ENCODE results near the gene CBX5. TPM values are rescaled to one million over a fixed set of nuclear protein-coding genes. Genes with fewer than 3 reads are reported as not detected.

The CBX5 gene
- total and polyA plus RNA-seq, 9 of the 15 experiments (the other 6 are each of a cell fraction or from before 2014, with no cell fraction given), result 32.6 to 102 (median 59.2) TPM

- TF ChIP-seq CBX8 (IDR thresholded peaks at IDR 0.05; ENCODE audit: borderline replicate concordance, extremely low read depth, low read depth, low read length, poor library complexity, severe bottlenecking) (no peak), MCM5 (IDR thresholded peaks at IDR 0.05; ENCODE audit: low read depth) (no peak), THRA (IDR thresholded peaks at IDR 0.05) (no peak), ESRRA (IDR thresholded peaks at IDR 0.05; ENCODE audit: borderline replicate concordance, low read depth) (no peak), EP400 (IDR thresholded peaks at IDR 0.05) (peak; percentile 40), NFXL1 (CRISPR knock-in tag; IDR thresholded peaks at IDR 0.05) (no peak), HNRNPH1 (optimal IDR thresholded peaks at IDR 0.05; ENCODE audit: low read depth, low read length) (no peak), ETV6 (IDR thresholded peaks at IDR 0.05; ENCODE audit: borderline replicate concordance in 1 of 2, low read depth in 2 of 2, low read length in 1 of 2) (no peak), ETV6 (CRISPR knock-in tag; IDR thresholded peaks at IDR 0.05; ENCODE audit: borderline replicate concordance) (no peak), FOXJ3 (CRISPR knock-in tag; IDR thresholded peaks at IDR 0.05) (0 out of 2 replicates have a peak, but pooled peaks have one; percentile 42), SMARCA4 (IDR thresholded peaks at IDR 0.05) (peak; percentile 13; the same call in 1 of the 2 replicates), RBM39 (optimal IDR thresholded peaks at IDR 0.05; ENCODE audit: low read depth, low read length) (peak; percentile 14), TBP (optimal IDR thresholded peaks at IDR 0.05; ENCODE audit: low read depth, low read length) (peak; percentile 49), NR2C2 (CRISPR knock-in tag; IDR thresholded peaks at IDR 0.05) (no peak), NR2C2 (tag; IDR thresholded peaks at IDR 0.05) (peak; percentile 7; the same call in 1 of the 2 replicates), ZNF311 (CRISPR knock-in tag; IDR thresholded peaks at IDR 0.05) (no peak), ZNF347 (CRISPR knock-in tag; IDR thresholded peaks at IDR 0.05; ENCODE audit: low read depth) (no peak), ZBTB17 (CRISPR knock-in tag; IDR thresholded peaks at IDR 0.05) (no peak), GTF2E2 (tag; IDR thresholded peaks at IDR 0.05) (no peak), ZNF12 (CRISPR knock-in tag; IDR thresholded peaks at IDR 0.05) (no peak), PHF8 (IDR thresholded peaks at IDR 0.05; ENCODE audit: borderline replicate concordance, low read length) (peak; percentile 22; the same call in 1 of the 2 replicates), MNT (conservative IDR thresholded peaks at IDR 0.05) (peak; percentile 35 to 46; a peak in 2 of 4 replicates), GATAD2B (IDR thresholded peaks at IDR 0.05; ENCODE audit: borderline replicate concordance) (0 out of 2 replicates have a peak, but pooled peaks have one; percentile 30), SNRNP70 (optimal IDR thresholded peaks at IDR 0.05; ENCODE audit: low read depth, low read length) (no peak)
- TF ChIP-seq, protein P1, sequence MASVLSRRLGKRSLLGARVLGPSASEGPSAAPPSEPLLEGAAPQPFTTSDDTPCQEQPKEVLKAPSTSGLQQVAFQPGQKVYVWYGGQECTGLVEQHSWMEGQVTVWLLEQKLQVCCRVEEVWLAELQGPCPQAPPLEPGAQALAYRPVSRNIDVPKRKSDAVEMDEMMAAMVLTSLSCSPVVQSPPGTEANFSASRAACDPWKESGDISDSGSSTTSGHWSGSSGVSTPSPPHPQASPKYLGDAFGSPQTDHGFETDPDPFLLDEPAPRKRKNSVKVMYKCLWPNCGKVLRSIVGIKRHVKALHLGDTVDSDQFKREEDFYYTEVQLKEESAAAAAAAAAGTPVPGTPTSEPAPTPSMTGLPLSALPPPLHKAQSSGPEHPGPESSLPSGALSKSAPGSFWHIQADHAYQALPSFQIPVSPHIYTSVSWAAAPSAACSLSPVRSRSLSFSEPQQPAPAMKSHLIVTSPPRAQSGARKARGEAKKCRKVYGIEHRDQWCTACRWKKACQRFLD (CRISPR knock-in tag; IDR thresholded peaks at IDR 0.05), result 0 out of 2 replicates have a peak, but pooled peaks have one; percentile 43
Observed at GRCh38 chr12:54259194-54260011, 20.5 kb downstream of the CBX5 start (continued).
